Epithelial cell of proximal tubule (primary cell): ENCODE data around the gene TARBP1. TPM values are rescaled to one million over a fixed set of nuclear protein-coding genes. Genes with fewer than 3 reads are reported as not detected.
"Not testable (repeated sequence)": the region's sequence is repeated elsewhere in the genome, so short reads cannot be mapped to it uniquely, and the experiment has no call there.

Experiments
- DNase-seq: peaks from one replicate; pipeline ENCODE4 v3.0.0-alpha.2; 2011; ENCODE audit warnings: low read depth
- H3K4me3 ChIP-seq: 2 replicates; pipeline ENCODE4 v1.5.1; 2011; ENCODE audit warnings: low read depth, mild to moderate bottlenecking, low read length
- total RNA-seq: library from RNA; depleted of rRNA; stranded (reverse); fragments of >200 nt; gene quantifications from 2 replicates; pipeline ENCODE4 v1.2.3, GENCODE V29; 2015
- TF ChIP-seq, protein P1 (sequence below): conservative IDR thresholded peaks from 2 replicates; pipeline ENCODE4 v1.5.1; 2012; ENCODE audit warnings: low read depth, mild to moderate bottlenecking, low read length

Gene TARBP1
- total RNA-seq, 1 donor from 2014 or later, result 31.2 TPM

DNA sequence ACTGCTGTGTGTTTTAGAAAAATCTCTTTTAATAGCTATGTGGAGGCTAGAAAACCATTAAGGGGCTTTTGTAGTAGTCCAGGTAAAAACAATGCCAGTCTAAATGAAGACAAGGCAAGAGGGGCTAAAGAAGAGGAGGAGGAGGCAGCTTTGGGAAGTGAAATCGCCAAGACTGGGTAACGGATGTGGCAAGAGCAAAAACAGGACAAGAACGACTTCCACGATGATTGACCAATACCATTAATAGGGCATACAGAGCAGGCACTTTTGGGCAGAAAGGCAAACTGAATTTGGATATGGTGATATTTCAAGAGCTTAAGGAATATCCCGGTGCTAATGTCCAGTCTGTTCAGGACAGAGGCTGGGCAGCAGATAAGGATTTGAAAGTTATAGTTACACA, 83.7 kb downstream of the TARBP1 start:
- no peak for DNase-seq
- H3K4me3 ChIP-seq, result no peak overlapping the region

DNA sequence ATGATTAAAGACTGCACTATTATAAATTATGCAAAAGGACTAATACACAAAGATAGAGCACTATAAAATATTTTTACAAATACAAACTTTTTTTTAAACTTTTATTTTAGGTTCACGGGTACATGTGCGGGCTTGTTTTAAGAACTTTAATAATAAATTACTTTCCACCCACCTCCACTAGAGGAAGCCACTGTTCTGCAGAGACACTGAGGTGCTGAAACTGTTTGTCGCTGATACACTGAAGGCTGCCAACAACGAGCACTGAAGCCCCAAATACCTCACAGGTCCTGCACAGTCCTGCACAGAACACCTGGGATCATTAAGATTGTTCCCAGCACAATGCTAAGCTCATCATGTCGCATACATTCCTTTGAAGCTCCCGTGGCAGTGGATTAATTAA, 85.8 kb downstream of the TARBP1 start:
- DNase-seq, result no peak
- no peak overlapping the region for H3K4me3 ChIP-seq
- TF ChIP-seq, protein P1, sequence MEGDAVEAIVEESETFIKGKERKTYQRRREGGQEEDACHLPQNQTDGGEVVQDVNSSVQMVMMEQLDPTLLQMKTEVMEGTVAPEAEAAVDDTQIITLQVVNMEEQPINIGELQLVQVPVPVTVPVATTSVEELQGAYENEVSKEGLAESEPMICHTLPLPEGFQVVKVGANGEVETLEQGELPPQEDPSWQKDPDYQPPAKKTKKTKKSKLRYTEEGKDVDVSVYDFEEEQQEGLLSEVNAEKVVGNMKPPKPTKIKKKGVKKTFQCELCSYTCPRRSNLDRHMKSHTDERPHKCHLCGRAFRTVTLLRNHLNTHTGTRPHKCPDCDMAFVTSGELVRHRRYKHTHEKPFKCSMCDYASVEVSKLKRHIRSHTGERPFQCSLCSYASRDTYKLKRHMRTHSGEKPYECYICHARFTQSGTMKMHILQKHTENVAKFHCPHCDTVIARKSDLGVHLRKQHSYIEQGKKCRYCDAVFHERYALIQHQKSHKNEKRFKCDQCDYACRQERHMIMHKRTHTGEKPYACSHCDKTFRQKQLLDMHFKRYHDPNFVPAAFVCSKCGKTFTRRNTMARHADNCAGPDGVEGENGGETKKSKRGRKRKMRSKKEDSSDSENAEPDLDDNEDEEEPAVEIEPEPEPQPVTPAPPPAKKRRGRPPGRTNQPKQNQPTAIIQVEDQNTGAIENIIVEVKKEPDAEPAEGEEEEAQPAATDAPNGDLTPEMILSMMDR, result no peak

More for the DNA sequence above, 83.7 kb downstream of the TARBP1 start:
- TF ChIP-seq, protein P1, result no peak

DNA sequence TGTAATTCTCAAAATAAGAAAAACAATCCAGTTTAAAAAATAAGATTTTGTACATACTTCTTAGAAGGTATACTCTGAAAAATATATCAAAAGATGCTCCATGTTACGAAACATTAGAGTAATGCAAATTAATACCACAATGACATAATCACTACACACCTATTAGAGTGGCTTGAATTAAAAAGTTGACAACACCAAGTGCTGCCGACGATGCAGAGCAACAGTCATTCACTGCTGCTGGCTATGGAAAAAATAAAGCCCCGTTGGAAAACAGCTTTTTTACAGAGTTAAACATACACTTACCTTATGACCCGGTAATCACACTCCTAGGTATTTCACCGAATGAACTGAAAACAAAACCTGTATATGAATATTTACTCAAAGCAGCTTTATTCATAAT, 90.9 kb downstream of the TARBP1 start:
- no peak overlapping the region for H3K4me3 ChIP-seq
- TF ChIP-seq, protein P1, result no peak
- no peak for DNase-seq

DNA sequence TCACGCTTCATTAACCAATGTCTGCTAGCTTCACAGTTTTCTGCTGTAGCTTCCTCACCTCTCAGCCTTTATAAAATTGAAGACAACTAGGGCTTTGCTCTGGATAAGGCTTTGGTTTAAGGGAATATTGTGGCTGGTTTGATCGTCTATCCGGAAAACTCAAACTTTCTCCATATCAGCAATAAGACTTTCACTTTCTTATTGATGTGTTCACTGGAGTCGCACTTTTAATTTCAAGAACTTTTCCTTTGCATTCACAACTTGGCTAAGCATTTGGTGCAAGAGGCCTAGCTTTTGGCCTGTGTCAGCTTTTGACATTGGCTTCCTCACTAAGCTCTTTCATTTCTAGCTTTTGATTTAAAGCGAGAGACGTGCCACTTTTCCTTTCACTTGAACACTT, 92.9 kb downstream of the TARBP1 start:
- TF ChIP-seq, protein P1, result no peak
- H3K4me3 ChIP-seq, result no peak overlapping the region

DNA sequence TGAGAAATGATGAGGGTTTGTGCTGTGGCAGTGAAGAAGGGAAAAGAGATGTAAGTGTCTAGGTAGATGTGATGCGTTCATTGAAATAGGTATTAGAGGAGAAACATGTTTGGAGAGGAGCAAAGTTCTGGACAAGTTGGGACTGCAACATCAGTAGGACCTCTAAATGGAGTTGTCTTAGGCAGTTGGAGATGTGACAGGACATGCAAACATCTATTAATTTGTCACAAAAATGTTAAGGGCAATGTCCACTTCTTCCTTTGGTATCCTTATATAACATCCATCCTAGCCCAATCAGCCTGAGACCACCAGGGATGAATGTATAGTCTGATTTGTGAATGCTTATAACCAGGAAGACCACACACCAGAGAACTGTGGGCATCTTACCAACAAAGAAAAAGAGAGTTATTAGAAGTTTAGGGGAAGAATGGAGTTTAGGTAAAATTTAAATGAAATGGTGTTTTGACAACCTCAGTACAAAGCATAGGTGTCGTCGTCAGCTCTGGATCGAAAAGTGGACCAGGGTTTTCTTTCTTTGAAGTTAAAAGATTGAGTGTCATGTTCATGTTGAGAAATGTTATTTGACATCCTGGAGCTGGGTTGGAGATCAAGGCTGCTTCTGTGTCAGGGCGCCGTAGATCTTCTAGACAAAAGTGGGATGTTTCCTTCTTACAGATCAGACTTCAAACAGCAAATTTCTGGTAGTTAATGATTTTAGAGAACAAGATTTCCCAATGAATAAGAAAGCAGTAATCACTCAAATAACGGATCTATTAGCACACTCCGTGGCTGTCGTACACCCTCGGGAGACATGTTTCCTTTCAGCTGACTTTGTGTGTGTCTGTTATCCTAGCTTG, 97.1 kb downstream of the TARBP1 start:
- no peak for DNase-seq
- TF ChIP-seq, protein P1, result no peak
- no peak overlapping the region for H3K4me3 ChIP-seq

More for the DNA sequence above, 92.9 kb downstream of the TARBP1 start:
- no peak for DNase-seq

DNA sequence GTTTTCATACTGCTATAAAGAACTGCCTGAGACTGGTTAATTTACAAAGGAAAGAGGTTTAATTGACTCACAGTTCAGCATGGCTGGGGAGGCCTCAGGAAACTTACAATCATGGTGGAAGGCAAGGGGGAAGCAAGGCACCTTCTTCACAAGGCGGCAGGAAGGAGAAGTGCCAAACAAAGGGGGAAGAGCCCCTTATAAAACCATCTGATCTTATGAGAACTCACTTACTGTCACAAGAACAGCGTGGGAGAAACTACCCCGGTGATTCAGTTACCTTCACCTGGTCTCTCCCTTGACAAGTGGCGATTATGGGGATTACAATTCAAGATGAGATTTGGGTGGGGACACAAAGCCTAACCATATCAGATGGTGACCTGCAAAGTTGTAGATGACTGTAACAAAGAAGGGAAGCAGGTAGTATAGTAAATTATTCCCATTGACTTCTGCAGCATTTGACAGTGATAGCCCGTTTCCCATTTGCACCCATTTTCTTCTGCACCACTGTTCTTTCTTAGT, 99.3 kb downstream of the TARBP1 start:
- H3K4me3 ChIP-seq, DNase-seq: not testable (repeated sequence)

DNA sequence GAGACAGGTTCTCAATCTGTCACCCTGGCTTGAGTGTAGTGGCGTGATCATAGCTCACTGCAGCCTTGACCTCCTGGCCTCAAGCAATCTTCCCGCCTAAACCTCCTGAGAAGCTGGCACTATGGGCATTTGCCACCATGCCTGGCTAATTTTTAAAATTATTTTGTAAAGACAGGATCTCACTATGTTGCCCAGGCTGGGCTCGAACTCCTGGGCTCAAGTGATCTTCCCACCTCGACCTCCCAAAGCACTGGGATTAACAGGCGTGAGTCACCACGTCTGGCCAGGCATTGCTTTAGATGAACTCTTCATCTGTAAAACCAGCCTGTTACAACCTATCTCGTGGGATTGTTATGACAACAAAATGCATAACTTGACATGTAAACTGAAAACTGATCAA, 103.3 kb downstream of the TARBP1 start:
- TF ChIP-seq, protein P1, result no peak
- H3K4me3 ChIP-seq, result no peak overlapping the region
- DNase-seq, result no peak
